Panc1 (cell line): ENCODE results near the gene ETF1.

Experiments
- CTCF ChIP-seq: fragments of 450-650 bp; IDR thresholded peaks from 2 replicates; pipeline ENCODE4 v1.5.1; 2017; ENCODE audit warnings: mild to moderate bottlenecking
- POLR2AphosphoS5 ChIP-seq: IDR thresholded peaks from 2 replicates; pipeline ENCODE4 v1.6.1; 2012; ENCODE audit warnings: mild to moderate bottlenecking, low read depth, low read length, moderate library complexity

- no peak for TF ChIP-seq CTCF
- TF ChIP-seq POLR2AphosphoS5 = no peak
Measured at GRCh38 chr5:138528208-138528607, 14.8 kb downstream of the ETF1 start.
